ENCODE data around the gene MLLT3.

Gene MLLT3

DNA sequence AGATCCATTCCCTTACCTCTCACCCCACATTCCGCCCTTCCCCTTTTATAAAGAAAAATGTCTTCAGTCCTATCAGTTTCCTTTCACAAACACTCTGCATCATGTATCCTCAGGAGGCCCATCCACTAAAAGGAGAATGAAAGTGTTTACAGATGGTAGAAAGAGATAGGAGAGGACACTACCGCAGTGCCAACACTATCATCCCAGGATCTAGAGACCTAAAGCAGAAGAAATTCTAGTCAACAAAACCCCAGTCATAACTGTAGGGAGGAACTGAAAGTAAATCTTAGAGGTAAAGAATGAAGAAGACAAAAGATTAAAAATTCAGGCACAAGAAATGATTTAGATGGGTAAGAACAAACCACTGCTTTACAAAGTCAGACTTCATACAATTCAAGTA is 114.1 kb downstream of the MLLT3 start:
- TF ChIP-seq, protein P1, sequence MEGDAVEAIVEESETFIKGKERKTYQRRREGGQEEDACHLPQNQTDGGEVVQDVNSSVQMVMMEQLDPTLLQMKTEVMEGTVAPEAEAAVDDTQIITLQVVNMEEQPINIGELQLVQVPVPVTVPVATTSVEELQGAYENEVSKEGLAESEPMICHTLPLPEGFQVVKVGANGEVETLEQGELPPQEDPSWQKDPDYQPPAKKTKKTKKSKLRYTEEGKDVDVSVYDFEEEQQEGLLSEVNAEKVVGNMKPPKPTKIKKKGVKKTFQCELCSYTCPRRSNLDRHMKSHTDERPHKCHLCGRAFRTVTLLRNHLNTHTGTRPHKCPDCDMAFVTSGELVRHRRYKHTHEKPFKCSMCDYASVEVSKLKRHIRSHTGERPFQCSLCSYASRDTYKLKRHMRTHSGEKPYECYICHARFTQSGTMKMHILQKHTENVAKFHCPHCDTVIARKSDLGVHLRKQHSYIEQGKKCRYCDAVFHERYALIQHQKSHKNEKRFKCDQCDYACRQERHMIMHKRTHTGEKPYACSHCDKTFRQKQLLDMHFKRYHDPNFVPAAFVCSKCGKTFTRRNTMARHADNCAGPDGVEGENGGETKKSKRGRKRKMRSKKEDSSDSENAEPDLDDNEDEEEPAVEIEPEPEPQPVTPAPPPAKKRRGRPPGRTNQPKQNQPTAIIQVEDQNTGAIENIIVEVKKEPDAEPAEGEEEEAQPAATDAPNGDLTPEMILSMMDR (conservative IDR thresholded peaks at IDR 0.05; ENCODE audit: low read depth, low read length), result no peak
- H4K20me1 ChIP-seq (ENCODE audit: insufficient read depth), result no peaks in the 10 kb centered on the region
- H3K4me1 ChIP-seq (ENCODE audit: low read depth, poor library complexity, severe bottlenecking), result peaks cover 3% of the 10 kb centered on the region
- no peak overlapping the region for H3K4me2 ChIP-seq
- no peaks in the 10 kb centered on the region for H3K79me2 ChIP-seq (ENCODE audit: insufficient read depth, low read depth)
- no peaks in the 10 kb centered on the region for H3K36me3 ChIP-seq (ENCODE audit: insufficient read depth)
- H3K27ac ChIP-seq, result no peak overlapping the region
- no peak overlapping the region for H3K4me3 ChIP-seq (IDR thresholded peaks at IDR 0.05; ENCODE audit: insufficient read depth, low read depth, low read length)
- no peak overlapping the region for H3K9ac ChIP-seq
- H2AFZ ChIP-seq (ENCODE audit: low read depth), result no peak overlapping the region
- no peaks in the 10 kb centered on the region for H3K27me3 ChIP-seq (ENCODE audit: insufficient read depth, low read depth)

DNA sequence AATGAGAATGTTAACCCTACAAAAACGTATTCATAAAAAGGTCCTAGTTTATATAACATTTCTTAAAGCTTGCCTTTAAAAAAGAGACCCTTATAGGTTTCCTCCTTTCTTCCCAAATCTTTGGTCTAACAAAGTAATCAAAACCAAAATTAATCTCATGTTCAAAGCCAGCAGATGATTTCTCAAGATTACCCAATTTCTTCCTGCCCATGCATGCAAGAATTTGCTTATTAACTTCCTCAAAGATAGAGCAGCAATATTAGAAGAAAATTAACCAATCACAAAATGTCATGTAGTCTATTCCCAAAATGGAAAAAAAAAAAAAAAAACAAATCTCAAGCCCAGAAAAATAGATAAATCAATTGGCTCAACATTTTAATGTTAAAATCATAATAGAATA is 114.9 kb downstream of the MLLT3 start:
- no peaks in the 10 kb centered on the region for H3K79me2 ChIP-seq (ENCODE audit: insufficient read depth, low read depth)
- TF ChIP-seq, protein P1 (conservative IDR thresholded peaks at IDR 0.05; ENCODE audit: low read depth, low read length), result no peak
- no peak overlapping the region for H3K4me2 ChIP-seq
- H3K4me1 ChIP-seq (ENCODE audit: low read depth, poor library complexity, severe bottlenecking), result peaks cover 3% of the 10 kb centered on the region
- H2AFZ ChIP-seq (ENCODE audit: low read depth), result no peak overlapping the region
- no peak overlapping the region for H3K4me3 ChIP-seq (IDR thresholded peaks at IDR 0.05; ENCODE audit: insufficient read depth, low read depth, low read length)
- H3K27me3 ChIP-seq (ENCODE audit: insufficient read depth, low read depth), result no peaks in the 10 kb centered on the region
- no peaks in the 10 kb centered on the region for H4K20me1 ChIP-seq (ENCODE audit: insufficient read depth)
- H3K36me3 ChIP-seq (ENCODE audit: insufficient read depth), result no peaks in the 10 kb centered on the region
- H3K9ac ChIP-seq, result no peak overlapping the region
- no peak overlapping the region for H3K27ac ChIP-seq

DNA sequence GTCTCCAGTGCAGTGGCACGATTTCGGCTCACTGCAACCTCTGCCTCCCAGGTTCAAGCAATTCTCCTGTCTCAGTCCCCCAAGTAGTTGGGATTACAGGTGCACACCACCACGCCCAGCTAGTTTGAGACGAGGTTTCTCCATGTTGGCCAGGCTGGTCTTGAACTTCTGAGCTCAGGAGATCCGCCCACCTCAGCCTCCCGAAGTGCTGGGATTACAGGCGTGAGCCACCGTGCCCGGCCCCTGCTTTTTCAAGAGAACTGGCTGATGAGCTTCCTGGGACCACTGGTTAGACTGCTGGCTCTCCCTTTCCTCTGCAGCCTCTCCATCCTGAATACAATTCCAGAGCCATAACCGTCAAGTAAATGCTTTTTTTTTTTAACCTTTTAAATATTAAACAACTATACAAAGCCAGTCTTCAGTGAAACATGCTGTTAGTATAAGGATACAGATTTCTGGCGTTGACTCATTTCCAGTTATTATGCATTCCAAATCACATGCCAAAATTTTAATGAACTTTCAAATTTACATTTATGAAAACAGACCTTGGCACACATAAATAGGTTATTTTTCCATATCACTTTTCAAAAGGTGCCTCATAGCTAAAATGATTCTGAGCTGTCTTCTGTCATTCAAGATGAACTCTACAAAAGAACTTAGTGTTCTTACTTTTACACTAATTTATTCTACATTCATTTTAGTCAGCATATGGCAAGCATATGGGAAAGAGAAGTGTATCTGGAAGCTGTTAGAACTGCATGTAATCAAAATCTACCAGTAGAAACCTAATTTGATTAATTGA is 116.0 kb downstream of the MLLT3 start:
- Histone ChIP-seq H3K27ac (no peak overlapping the region), H3K4me2 (no peak overlapping the region), H3K27me3 (ENCODE audit: insufficient read depth, low read depth) (no peaks in the 10 kb centered on the region), H3K9ac (no peak overlapping the region), H3K4me1 (ENCODE audit: low read depth, poor library complexity, severe bottlenecking) (no peaks in the 10 kb centered on the region), H3K4me3 (IDR thresholded peaks at IDR 0.05; ENCODE audit: insufficient read depth, low read depth, low read length) (no peak overlapping the region), H3K79me2 (ENCODE audit: insufficient read depth, low read depth) (no peaks in the 10 kb centered on the region), H2AFZ (ENCODE audit: low read depth) (no peak overlapping the region), H4K20me1 (ENCODE audit: insufficient read depth) (no peaks in the 10 kb centered on the region), H3K36me3 (ENCODE audit: insufficient read depth) (no peaks in the 10 kb centered on the region)
- TF ChIP-seq, protein P1 (conservative IDR thresholded peaks at IDR 0.05; ENCODE audit: low read depth, low read length), result no peak

DNA sequence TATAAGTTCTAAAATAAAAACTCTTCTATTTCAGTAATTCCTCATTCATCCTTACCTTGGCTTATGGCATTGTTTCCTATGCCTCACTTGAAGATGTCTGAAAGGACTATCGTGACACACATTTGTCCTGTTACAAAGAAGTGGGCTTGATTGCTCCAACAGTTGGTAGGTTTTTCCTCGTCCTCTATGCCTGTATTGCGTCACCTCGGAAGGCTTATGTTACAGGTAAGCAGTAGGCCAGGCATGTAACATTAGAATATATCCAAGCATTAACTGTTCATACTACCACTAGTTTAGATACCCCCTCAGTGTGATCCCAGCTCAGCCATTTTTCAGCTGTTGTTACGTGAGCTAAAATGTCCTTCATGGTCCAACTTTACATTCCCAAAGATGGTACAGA is 116.7 kb downstream of the MLLT3 start:
- H2AFZ ChIP-seq (ENCODE audit: low read depth), result no peak overlapping the region
- H3K4me3 ChIP-seq (IDR thresholded peaks at IDR 0.05; ENCODE audit: insufficient read depth, low read depth, low read length), result no peak overlapping the region
- no peaks in the 10 kb centered on the region for H3K4me1 ChIP-seq (ENCODE audit: low read depth, poor library complexity, severe bottlenecking)
- no peaks in the 10 kb centered on the region for H4K20me1 ChIP-seq (ENCODE audit: insufficient read depth)
- no peaks in the 10 kb centered on the region for H3K79me2 ChIP-seq (ENCODE audit: insufficient read depth, low read depth)
- H3K36me3 ChIP-seq (ENCODE audit: insufficient read depth), result no peaks in the 10 kb centered on the region
- no peak overlapping the region for H3K27ac ChIP-seq
- TF ChIP-seq, protein P1 (conservative IDR thresholded peaks at IDR 0.05; ENCODE audit: low read depth, low read length), result no peak
- H3K4me2 ChIP-seq, result no peak overlapping the region
- no peaks in the 10 kb centered on the region for H3K27me3 ChIP-seq (ENCODE audit: insufficient read depth, low read depth)
- H3K9ac ChIP-seq, result no peak overlapping the region
